ENCODE measurements around the gene NFAM1.

Gene NFAM1

DNA sequence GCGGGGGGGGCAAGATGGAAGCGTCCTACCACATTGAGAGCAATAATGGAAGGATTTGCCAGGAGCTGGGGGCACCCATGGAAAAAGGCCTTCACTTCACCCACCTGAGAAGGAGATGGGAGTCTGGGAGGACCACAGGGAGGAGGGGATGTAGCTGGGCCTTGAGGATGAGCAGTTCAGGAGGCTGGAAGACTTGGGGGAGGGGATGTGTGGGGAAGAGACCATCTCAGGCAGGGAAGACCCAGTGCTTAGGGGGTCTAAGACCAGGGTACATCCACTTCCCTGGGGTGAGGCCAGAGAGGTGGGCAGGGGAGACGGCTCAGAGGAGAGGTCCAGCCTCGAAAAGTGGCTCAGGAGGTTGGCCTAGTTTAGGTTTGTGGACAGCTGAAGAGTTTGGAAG is 90.4 kb downstream of the NFAM1 start:
- Histone ChIP-seq H3K36me3 (ENCODE audit: insufficient read depth, low read length) (no peaks in the 10 kb centered on the region), H3K9me2 (replicated peaks; ENCODE audit: low read depth, low read length) (no peaks in the 10 kb centered on the region), H3K79me2 (ENCODE audit: insufficient read depth, low read length) (peaks cover 48% of the 10 kb centered on the region; the same call in 1 of the 2 replicates), H3K4me1 (ENCODE audit: insufficient read depth, low read length, poor library complexity, severe bottlenecking) (peaks cover 21% of the 10 kb centered on the region), H3K4me2 (ENCODE audit: low read depth, low read length, poor library complexity, severe bottlenecking) (peak overlapping the region; percentile 67), H3K4me3 (ENCODE audit: low read length, poor library complexity, severe bottlenecking) (peak overlapping the region; percentile 65), H3K27me3 (ENCODE audit: insufficient read depth, low read length, poor library complexity, severe bottlenecking) (no peaks in the 10 kb centered on the region), H2AFZ (ENCODE audit: low read length) (no peak overlapping the region), H3F3A (ENCODE audit: low read depth) (no peaks in the 10 kb centered on the region), H3K9ac (ENCODE audit: low read depth, low read length, poor library complexity, severe bottlenecking) (peak overlapping the region; percentile 35), H3K9me3 (ENCODE audit: insufficient read depth, low read depth, low read length) (no peaks in the 10 kb centered on the region), H4K20me1 (ENCODE audit: insufficient read depth, low read length, poor library complexity, severe bottlenecking) (no peaks in the 10 kb centered on the region)
- TF ChIP-seq, protein P1, sequence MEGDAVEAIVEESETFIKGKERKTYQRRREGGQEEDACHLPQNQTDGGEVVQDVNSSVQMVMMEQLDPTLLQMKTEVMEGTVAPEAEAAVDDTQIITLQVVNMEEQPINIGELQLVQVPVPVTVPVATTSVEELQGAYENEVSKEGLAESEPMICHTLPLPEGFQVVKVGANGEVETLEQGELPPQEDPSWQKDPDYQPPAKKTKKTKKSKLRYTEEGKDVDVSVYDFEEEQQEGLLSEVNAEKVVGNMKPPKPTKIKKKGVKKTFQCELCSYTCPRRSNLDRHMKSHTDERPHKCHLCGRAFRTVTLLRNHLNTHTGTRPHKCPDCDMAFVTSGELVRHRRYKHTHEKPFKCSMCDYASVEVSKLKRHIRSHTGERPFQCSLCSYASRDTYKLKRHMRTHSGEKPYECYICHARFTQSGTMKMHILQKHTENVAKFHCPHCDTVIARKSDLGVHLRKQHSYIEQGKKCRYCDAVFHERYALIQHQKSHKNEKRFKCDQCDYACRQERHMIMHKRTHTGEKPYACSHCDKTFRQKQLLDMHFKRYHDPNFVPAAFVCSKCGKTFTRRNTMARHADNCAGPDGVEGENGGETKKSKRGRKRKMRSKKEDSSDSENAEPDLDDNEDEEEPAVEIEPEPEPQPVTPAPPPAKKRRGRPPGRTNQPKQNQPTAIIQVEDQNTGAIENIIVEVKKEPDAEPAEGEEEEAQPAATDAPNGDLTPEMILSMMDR (conservative IDR thresholded peaks at IDR 0.05; ENCODE audit: low read length): no peak
- TF ChIP-seq EZH2phosphoT487 (IDR thresholded peaks at IDR 0.05; ENCODE audit: borderline replicate concordance): no peak

DNA sequence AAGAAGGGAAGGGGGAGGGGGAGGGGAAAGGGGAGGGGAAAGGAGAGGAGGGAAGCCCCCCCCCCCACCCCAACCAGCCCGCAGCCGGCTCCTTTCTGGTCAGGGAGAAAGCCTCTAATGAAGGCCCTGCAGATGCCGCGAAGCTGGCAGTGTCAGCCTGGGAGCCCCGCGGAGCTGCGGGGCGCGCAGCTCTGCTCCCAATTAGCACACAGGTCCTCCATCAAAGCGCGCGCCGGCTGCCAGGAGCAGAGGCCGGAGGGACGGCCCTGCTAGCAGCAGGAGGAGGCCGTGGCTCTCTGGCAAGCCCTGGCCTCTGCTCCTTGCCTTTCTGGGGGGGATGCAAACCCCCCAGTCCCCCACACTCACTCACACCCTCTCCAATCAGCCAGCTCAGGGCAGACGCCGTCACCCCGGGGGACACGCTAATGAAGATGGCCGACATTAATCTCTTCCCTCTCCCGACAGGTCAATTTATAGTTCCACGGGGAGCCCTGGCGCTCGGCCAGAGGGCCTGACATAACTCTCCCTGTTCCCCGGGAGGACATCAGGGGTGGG is 91.3 kb downstream of the NFAM1 start:
- no peak overlapping the region for H3K4me3 ChIP-seq (ENCODE audit: low read length, poor library complexity, severe bottlenecking)
- TF ChIP-seq EZH2phosphoT487 (IDR thresholded peaks at IDR 0.05; ENCODE audit: borderline replicate concordance): no peak
- TF ChIP-seq, protein P1 (conservative IDR thresholded peaks at IDR 0.05; ENCODE audit: low read length): no peak
- H4K20me1 ChIP-seq (ENCODE audit: insufficient read depth, low read length, poor library complexity, severe bottlenecking): no peaks in the 10 kb centered on the region
- H3K9ac ChIP-seq (ENCODE audit: low read depth, low read length, poor library complexity, severe bottlenecking): no peak overlapping the region
- H3K79me2 ChIP-seq (ENCODE audit: insufficient read depth, low read length): peaks cover 54% of the 10 kb centered on the region; the same call in 1 of the 2 replicates
- peaks cover 25% of the 10 kb centered on the region for H3K4me1 ChIP-seq (ENCODE audit: insufficient read depth, low read length, poor library complexity, severe bottlenecking)
- H3K4me2 ChIP-seq (ENCODE audit: low read depth, low read length, poor library complexity, severe bottlenecking): peak overlapping the region; percentile 32
- no peaks in the 10 kb centered on the region for H3K9me3 ChIP-seq (ENCODE audit: insufficient read depth, low read depth, low read length)
- no peaks in the 10 kb centered on the region for H3K9me2 ChIP-seq (replicated peaks; ENCODE audit: low read depth, low read length)
- no peaks in the 10 kb centered on the region for H3F3A ChIP-seq (ENCODE audit: low read depth)
- no peak overlapping the region for H2AFZ ChIP-seq (ENCODE audit: low read length)
- no peaks in the 10 kb centered on the region for H3K36me3 ChIP-seq (ENCODE audit: insufficient read depth, low read length)
- H3K27me3 ChIP-seq (ENCODE audit: insufficient read depth, low read length, poor library complexity, severe bottlenecking): no peaks in the 10 kb centered on the region

DNA sequence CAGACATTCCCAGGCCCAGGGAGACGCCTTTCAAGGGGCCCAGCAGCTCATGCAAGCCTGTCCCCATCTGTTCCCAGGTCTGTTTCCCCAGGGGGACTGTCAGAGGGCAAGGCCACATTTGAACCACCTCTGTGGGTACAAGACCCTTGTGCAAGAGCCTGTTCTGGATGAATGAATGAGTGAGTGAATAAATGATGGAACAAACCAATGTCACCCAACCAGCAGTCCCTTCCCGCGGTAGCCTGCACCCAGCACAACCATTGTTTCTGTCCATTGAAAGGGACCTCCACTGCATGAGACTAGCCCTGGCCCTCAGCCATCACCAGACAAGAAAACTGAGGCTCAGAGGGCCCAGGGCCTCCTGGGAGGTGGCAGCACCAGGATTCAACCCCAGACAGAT is 92.1 kb downstream of the NFAM1 start:
- Histone ChIP-seq H3K9ac (ENCODE audit: low read depth, low read length, poor library complexity, severe bottlenecking) (no peak overlapping the region), H3K4me2 (ENCODE audit: low read depth, low read length, poor library complexity, severe bottlenecking) (peak overlapping the region; percentile 2), H3F3A (ENCODE audit: low read depth) (no peaks in the 10 kb centered on the region), H3K4me1 (ENCODE audit: insufficient read depth, low read length, poor library complexity, severe bottlenecking) (peaks cover 29% of the 10 kb centered on the region), H3K36me3 (ENCODE audit: insufficient read depth, low read length) (no peaks in the 10 kb centered on the region), H3K9me2 (replicated peaks; ENCODE audit: low read depth, low read length) (no peaks in the 10 kb centered on the region), H3K79me2 (ENCODE audit: insufficient read depth, low read length) (peaks cover 54% of the 10 kb centered on the region; the same call in 1 of the 2 replicates), H3K27me3 (ENCODE audit: insufficient read depth, low read length, poor library complexity, severe bottlenecking) (no peaks in the 10 kb centered on the region), H3K4me3 (ENCODE audit: low read length, poor library complexity, severe bottlenecking) (no peak overlapping the region), H3K9me3 (ENCODE audit: insufficient read depth, low read depth, low read length) (no peaks in the 10 kb centered on the region), H2AFZ (ENCODE audit: low read length) (no peak overlapping the region), H4K20me1 (ENCODE audit: insufficient read depth, low read length, poor library complexity, severe bottlenecking) (no peaks in the 10 kb centered on the region)
- no peak for TF ChIP-seq EZH2phosphoT487 (IDR thresholded peaks at IDR 0.05; ENCODE audit: borderline replicate concordance)
- TF ChIP-seq, protein P1 (conservative IDR thresholded peaks at IDR 0.05; ENCODE audit: low read length): no peak

All from Loucy (cell line).